ENCODE data around the gene TMEM233. TPM values are rescaled to one million over a fixed set of nuclear protein-coding genes. Genes with fewer than 3 reads are reported as not detected.

Gene TMEM233
- polyA plus RNA-seq, 2 of the 4 experiments (the other 2 are of a cell fraction): not detected

- CTCF ChIA-PET: no interaction called here
- FAIRE-seq: no peak
- no peak for DNase-seq (ENCODE audit: low read depth in 1 of 2, low spot score in 1 of 2)
- Histone ChIP-seq H3K27ac (no peak overlapping the region), H3K4me3 (no peak overlapping the region), H3K9me3 (no peaks in the 10 kb centered on the region), H3K4me1 (no peaks in the 10 kb centered on the region), H3K4me2 (no peak overlapping the region)
- TF ChIP-seq KDM5A (IDR thresholded peaks at IDR 0.05): no peak
- TF ChIP-seq NPAS2 (CRISPR knock-in tag; IDR thresholded peaks at IDR 0.05; ENCODE audit: borderline replicate concordance): no peak
- no peak for TF ChIP-seq ZNF302 (CRISPR knock-in tag; IDR thresholded peaks at IDR 0.05)
- TF ChIP-seq CTCF (IDR thresholded peaks at IDR 0.05): no peak
- no peak for TF ChIP-seq SMC3 (IDR thresholded peaks at IDR 0.05)
- TF ChIP-seq HDAC2 (IDR thresholded peaks at IDR 0.05): no peak
- no peak for TF ChIP-seq REST (IDR thresholded peaks at IDR 0.05)
- TF ChIP-seq KDM1A (IDR thresholded peaks at IDR 0.05; ENCODE audit: low read depth): no peak
- no peak for TF ChIP-seq POLR2A (IDR thresholded peaks at IDR 0.05; ENCODE audit: low read length)
- TF ChIP-seq HMGXB4 (CRISPR knock-in tag; IDR thresholded peaks at IDR 0.05; ENCODE audit: borderline replicate concordance): no peak
- POLR2A ChIA-PET: no interaction called here
- ATAC-seq: no peak
- 0% methylated on average over 1 of the region's 1 CpG for WGBS (ENCODE audit: missing lambda C conversion rate)
Measured at GRCh38 chr12:119589097-119589496, 4.5 kb upstream of the TMEM233 start.

GRCh38 chr12:119589634-119590033, 3.9 kb upstream of the TMEM233 start:
- CTCF ChIA-PET: no interaction called here
- FAIRE-seq (no peak), DNase-seq (ENCODE audit: low read depth in 1 of 2, low spot score in 1 of 2) (no peak), ATAC-seq (no peak)
- no peaks in the 10 kb centered on the region for H3K9me3 ChIP-seq
- 27% methylated on average over 4 of the region's 4 CpGs for WGBS (ENCODE audit: missing lambda C conversion rate)
- no peak overlapping the region for H3K4me2 ChIP-seq
- no peak overlapping the region for H3K4me3 ChIP-seq
- POLR2A ChIA-PET: no interaction called here
- TF ChIP-seq ZNF302 (CRISPR knock-in tag; IDR thresholded peaks at IDR 0.05) (no peak), E2F6 (IDR thresholded peaks at IDR 0.05; ENCODE audit: borderline replicate concordance, low read depth) (no peak), POLR2A (IDR thresholded peaks at IDR 0.05; ENCODE audit: low read length) (no peak), USF2 (IDR thresholded peaks at IDR 0.05) (no peak), ATOH8 (CRISPR knock-in tag; IDR thresholded peaks at IDR 0.05; ENCODE audit: low read depth) (no peak), HMGXB4 (CRISPR knock-in tag; IDR thresholded peaks at IDR 0.05; ENCODE audit: borderline replicate concordance) (no peak), ESRRA (IDR thresholded peaks at IDR 0.05; ENCODE audit: borderline replicate concordance, low read length) (no peak), ZC3H11A (IDR thresholded peaks at IDR 0.05) (no peak)
- no peaks in the 10 kb centered on the region for H3K4me1 ChIP-seq
- H3K27ac ChIP-seq: no peak overlapping the region

All from A549 (cell line).